DMS53 treated with DMSO at 0.1 percent for 48 hours (cell line): Measurements from ENCODE around the gene ANKRD44.

Experiments used
- DNase-seq: peaks from one replicate; lab custom pipeline; 2025; ENCODE audit not compliant: unreplicated experiment; lab: John Stamatoyannopoulos, UW

Gene ANKRD44

GRCh38 chr2:197121255-197121654 is 189.3 kb downstream of the ANKRD44 start:
- no peak for DNase-seq

GRCh38 chr2:197116306-197116879 is 194.2 kb downstream of the ANKRD44 start:
- no peak for DNase-seq

- DNase-seq = no peak
These were observed 195.3 kb downstream of the ANKRD44 start for GRCh38 chr2:197115325-197115724.

- peak; percentile 34 for DNase-seq
These were observed 197.3 kb downstream of the ANKRD44 start for GRCh38 chr2:197113275-197113711.

- no peak for DNase-seq
These were observed 201.3 kb downstream of the ANKRD44 start for GRCh38 chr2:197109326-197109725.

- DNase-seq = no peak
These were observed 201.8 kb downstream of the ANKRD44 start for GRCh38 chr2:197108758-197109157.

- DNase-seq = no peak
These were observed 203.0 kb downstream of the ANKRD44 start for GRCh38 chr2:197107291-197108269.

- no peak for DNase-seq
These were observed 207.2 kb downstream of the ANKRD44 start for GRCh38 chr2:197103363-197103762.

GRCh38 chr2:197102231-197102630 is 208.3 kb downstream of the ANKRD44 start:
- DNase-seq = no peak

GRCh38 chr2:197101519-197101918 is 209.1 kb downstream of the ANKRD44 start:
- DNase-seq = no peak

- DNase-seq = no peak
These were observed 212.8 kb downstream of the ANKRD44 start for GRCh38 chr2:197097578-197098366.

- no peak for DNase-seq
These were observed 213.9 kb downstream of the ANKRD44 start for GRCh38 chr2:197096649-197097048.

- DNase-seq = no peak
These were observed 218.1 kb downstream of the ANKRD44 start for GRCh38 chr2:197092431-197092830.

- DNase-seq = no peak
These were observed 219.7 kb downstream of the ANKRD44 start for GRCh38 chr2:197090742-197091367.

- no peak for DNase-seq
These were observed 220.9 kb downstream of the ANKRD44 start for GRCh38 chr2:197089655-197090054.

GRCh38 chr2:197088694-197089093 is 221.9 kb downstream of the ANKRD44 start:
- no peak for DNase-seq

- DNase-seq = no peak
These were observed 224.1 kb downstream of the ANKRD44 start for GRCh38 chr2:197086500-197086899.

- DNase-seq = no peak
These were observed 224.9 kb downstream of the ANKRD44 start for GRCh38 chr2:197085665-197086064.

- no peak for DNase-seq
These were observed 229.3 kb downstream of the ANKRD44 start for GRCh38 chr2:197081294-197081693.

GRCh38 chr2:197080578-197081216 is 229.9 kb downstream of the ANKRD44 start:
- no peak for DNase-seq
